Stomach smooth muscle (tissue), 2 donors: ENCODE data around the gene CTNNA2.
A peak's percentile ranks its signal among the peaks of the same experiment; 100 is the strongest.

Experiments used
- H3K27ac ChIP-seq: one replicate; pipeline ENCODE4 v1.7.0; 2013; ENCODE audit warnings: mild to moderate bottlenecking, low read length, inconsistent platforms
- H3K27me3 ChIP-seq, 2 donors: one replicate each; pipeline ENCODE4 v1.7.0; 2013; ENCODE audit warnings: low read length in 2 of 2; ENCODE audit not compliant: insufficient read depth in 2 of 2, control insufficient read depth in 1 of 2
- H3K36me3 ChIP-seq, 2 donors: one replicate each; pipeline ENCODE4 v1.7.0; 2013; ENCODE audit warnings: low read length in 2 of 2; ENCODE audit not compliant: control insufficient read depth in 2 of 2, insufficient read depth in 2 of 2
- H3K4me1 ChIP-seq: one replicate; pipeline ENCODE4 v1.7.0; 2013; ENCODE audit warnings: low read length; ENCODE audit not compliant: control insufficient read depth, insufficient read depth
- H3K4me3 ChIP-seq, 2 donors: one replicate each; pipeline ENCODE4 v1.7.0; 2013; ENCODE audit warnings: low read length in 2 of 2
- H3K9ac ChIP-seq, 2 donors: one replicate each; pipeline ENCODE4 v1.7.0; 2013; ENCODE audit warnings: low read length in 2 of 2, mild to moderate bottlenecking in 1 of 2
- H3K9me3 ChIP-seq, 2 donors: one replicate each; pipeline ENCODE4 v1.7.0; 2013; ENCODE audit warnings: low read length in 2 of 2; ENCODE audit not compliant: control insufficient read depth in 2 of 2
- donor health status: healthy.
- donor health status: Pancreatic carcinoma.

CTNNA2 gene

DNA sequence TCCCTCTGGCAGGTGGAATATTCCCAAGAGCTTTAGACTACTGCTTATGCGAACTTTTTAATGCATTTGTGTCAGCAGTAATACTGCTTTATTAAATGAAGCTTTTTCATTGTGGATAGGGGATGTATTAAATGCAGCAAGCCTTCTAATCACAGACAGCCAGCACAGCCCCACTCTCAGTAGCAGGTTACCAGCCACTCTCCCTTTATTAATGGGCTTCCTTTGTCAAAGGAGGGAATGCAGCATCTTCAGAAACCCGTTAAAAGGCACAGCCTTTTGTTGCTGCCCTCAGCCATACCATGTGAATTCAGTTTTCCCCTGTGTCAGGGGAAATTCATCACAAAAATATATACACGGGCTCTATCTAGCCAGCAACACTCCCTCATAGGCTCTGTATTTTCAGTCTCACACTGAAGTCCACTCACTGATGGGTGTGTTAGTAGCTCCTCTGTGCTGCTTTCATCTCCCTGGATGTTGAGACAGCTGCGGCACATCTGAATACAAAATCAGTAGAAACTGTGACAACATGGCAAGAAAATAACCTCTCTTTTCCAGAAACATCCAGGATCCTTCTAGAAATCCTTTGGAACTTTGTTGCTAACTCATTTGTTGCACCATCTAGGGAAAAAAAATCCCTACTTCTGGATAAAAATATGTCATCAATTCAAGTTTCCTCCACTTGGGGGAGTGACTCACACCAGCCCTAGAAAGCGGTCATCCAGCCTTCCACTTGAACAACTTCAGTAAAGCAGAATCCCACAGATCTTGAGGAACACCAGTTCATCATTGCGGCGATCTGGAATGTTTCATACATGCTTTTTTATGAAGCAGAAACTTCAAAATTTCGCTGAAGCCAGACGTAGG is 743.3 kb downstream of the CTNNA2 start:
- Histone ChIP-seq H3K4me1 (no peaks in the 10 kb centered on the region), H3K9me3 (no peaks in the 10 kb centered on the region), H3K27me3 (peaks cover 0 to 2% of the 10 kb centered on the region in 2 donors), H3K27ac (no peak overlapping the region), H3K4me3 (no peak overlapping the region), H3K9ac (no peak overlapping the region), H3K36me3 (no peaks in the 10 kb centered on the region)

DNA sequence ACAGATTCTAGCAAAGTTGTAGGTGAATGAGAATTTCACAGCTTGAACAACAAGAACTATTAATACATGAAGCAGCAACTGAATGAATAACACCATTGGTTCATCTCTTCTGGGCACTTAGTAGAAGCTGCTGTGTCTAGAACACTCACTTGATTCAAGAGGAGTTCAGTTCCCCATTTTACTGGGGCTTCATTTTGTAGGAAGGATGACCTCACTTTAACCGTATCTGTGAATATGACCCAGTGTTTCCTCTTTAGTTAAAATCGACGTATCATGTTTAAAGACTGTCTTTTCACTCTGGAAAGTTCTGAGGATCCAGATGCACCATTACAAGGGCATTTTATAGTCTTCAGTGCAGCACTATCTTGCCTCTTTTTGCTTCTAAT is 743.9 kb downstream of the CTNNA2 start:
- no peak overlapping the region for H3K9ac ChIP-seq
- no peaks in the 10 kb centered on the region for H3K36me3 ChIP-seq
- H3K27me3 ChIP-seq: peaks cover 0 to 2% of the 10 kb centered on the region in 2 donors
- H3K4me3 ChIP-seq: no peak overlapping the region
- H3K27ac ChIP-seq: no peak overlapping the region
- H3K9me3 ChIP-seq: no peaks in the 10 kb centered on the region
- no peaks in the 10 kb centered on the region for H3K4me1 ChIP-seq

GRCh38 chr2:80257450-80257849 is 744.6 kb downstream of the CTNNA2 start:
- H3K27me3 ChIP-seq: peaks cover 0 to 2% of the 10 kb centered on the region in 2 donors
- H3K9ac ChIP-seq: no peak overlapping the region
- no peak overlapping the region for H3K4me3 ChIP-seq
- H3K36me3 ChIP-seq: no peaks in the 10 kb centered on the region
- no peak overlapping the region for H3K27ac ChIP-seq
- no peaks in the 10 kb centered on the region for H3K9me3 ChIP-seq
- no peaks in the 10 kb centered on the region for H3K4me1 ChIP-seq

DNA sequence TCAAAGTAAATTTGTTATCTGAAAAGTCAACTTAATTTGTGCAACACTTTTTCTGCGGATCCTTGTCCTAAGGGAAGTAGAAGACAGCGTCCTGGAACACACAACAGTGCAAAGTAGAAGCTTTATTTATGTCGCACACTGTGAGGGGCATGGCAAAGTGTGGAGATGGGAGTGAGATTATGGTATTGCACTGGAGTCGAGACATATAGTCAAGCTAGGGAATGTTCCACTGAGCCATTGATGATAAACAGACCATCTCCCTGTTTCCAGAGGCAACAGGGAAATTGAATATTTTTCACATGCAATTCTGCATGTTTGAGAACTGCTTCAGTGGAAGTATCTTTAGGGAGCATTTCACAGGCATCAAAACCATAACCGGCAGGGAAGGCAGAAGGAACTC is 745.5 kb downstream of the CTNNA2 start:
- H3K36me3 ChIP-seq: no peaks in the 10 kb centered on the region
- H3K27me3 ChIP-seq: peaks cover 0 to 2% of the 10 kb centered on the region in 2 donors
- H3K9ac ChIP-seq: no peak overlapping the region
- H3K4me1 ChIP-seq: no peaks in the 10 kb centered on the region
- H3K9me3 ChIP-seq: no peaks in the 10 kb centered on the region
- no peak overlapping the region for H3K27ac ChIP-seq
- H3K4me3 ChIP-seq: no peak overlapping the region

DNA sequence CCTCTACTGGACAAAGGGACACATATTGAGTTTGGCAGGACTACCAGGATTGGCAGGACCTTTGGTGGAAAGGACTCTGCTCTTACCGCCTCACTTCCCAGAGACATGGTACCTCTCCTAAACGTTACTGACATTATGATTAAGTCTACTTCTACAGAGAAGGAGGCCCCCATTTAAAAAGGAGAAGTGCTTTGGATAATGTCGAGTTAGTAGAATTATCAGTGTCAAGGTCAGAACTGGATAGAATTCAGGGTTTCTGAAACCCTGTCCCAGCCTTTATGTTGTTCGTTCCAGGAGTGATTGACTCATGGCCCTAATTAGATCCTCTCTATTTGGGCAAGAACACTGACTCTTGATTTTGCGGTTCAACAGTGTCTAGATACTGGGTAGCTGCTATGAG is 745.9 kb downstream of the CTNNA2 start:
- Histone ChIP-seq H3K36me3 (no peaks in the 10 kb centered on the region), H3K9me3 (no peaks in the 10 kb centered on the region), H3K27ac (no peak overlapping the region), H3K4me1 (no peaks in the 10 kb centered on the region), H3K27me3 (peaks cover 0 to 2% of the 10 kb centered on the region in 2 donors), H3K9ac (no peak overlapping the region), H3K4me3 (no peak overlapping the region)

DNA sequence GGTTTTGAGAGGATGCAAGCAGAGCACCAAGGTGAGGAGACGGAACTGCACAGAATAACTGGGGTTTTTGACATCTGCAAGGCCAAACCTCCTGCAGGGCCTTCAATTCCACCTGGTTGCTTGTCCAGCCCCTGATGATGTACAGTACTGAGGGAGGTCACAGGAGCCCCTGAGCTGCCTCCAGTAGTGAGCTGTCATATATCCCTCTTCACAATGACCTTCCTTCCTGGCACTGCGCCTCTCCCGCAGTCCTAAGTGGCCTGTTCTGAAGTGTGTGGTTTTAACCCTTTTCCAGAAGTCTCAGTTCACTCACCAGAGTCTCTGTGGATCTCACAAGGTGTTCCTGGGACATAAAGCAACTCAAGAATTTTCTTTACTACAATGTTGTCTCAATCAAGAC is 746.4 kb downstream of the CTNNA2 start:
- H3K4me3 ChIP-seq: no peak overlapping the region
- H3K36me3 ChIP-seq: no peaks in the 10 kb centered on the region
- H3K9me3 ChIP-seq: no peaks in the 10 kb centered on the region
- no peak overlapping the region for H3K9ac ChIP-seq
- H3K27ac ChIP-seq: no peak overlapping the region
- H3K27me3 ChIP-seq: peaks cover 0 to 2% of the 10 kb centered on the region in 2 donors
- H3K4me1 ChIP-seq: no peaks in the 10 kb centered on the region

DNA sequence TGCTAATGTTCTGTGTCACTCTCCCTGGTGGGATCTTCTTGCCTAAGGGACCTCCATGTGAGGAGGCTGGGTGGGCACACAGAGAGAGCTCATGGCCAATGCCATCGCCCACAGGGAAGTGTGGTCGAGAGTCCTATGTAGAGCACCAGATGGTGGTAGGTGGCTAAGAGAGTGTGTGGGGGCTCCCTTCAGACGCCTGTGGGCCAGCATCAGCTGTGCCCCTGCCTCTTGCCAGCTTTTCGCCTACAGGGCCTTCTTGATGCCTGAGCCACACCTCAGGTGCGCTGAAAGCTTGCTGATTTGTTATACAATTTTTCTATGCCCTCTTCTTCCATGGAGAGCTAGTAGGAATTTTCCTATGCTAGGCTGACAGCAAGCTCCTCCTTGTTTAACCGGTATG is 753.4 kb downstream of the CTNNA2 start:
- no peak overlapping the region for H3K9ac ChIP-seq

DNA sequence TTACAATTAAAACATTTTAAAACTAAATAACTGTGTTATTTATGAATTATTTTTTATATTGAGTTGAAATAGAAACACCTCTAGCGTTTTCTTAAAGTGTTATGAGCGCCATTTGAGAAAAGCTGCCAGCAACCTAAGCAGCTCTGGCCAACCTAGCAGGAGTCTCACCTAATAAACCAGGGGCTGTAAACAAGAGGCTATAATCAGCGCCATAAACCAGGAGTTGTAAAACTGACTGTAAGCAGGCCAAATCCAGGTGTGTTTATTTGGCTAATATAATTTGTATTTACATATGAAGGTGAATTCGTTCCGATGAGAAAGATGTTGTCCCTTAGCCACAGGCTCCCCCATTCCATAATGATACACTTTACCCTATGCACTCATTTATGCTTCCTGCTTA is 757.0 kb downstream of the CTNNA2 start:
- Histone ChIP-seq H3K36me3 (no peaks in the 10 kb centered on the region), H3K27ac (no peak overlapping the region)

More for the DNA sequence above, 753.4 kb downstream of the CTNNA2 start:
- Histone ChIP-seq H3K4me1 (no peaks in the 10 kb centered on the region), H3K4me3 (no peak overlapping the region), H3K36me3 (no peaks in the 10 kb centered on the region), H3K9me3 (no peaks in the 10 kb centered on the region), H3K27ac (no peak overlapping the region), H3K27me3 (no peaks in the 10 kb centered on the region)

GRCh38 chr2:80280598-80280997 is 767.7 kb downstream of the CTNNA2 start:
- H3K27ac ChIP-seq: no peak overlapping the region
- no peak overlapping the region for H3K9ac ChIP-seq
- no peaks in the 10 kb centered on the region for H3K4me1 ChIP-seq
- H3K9me3 ChIP-seq: no peaks in the 10 kb centered on the region
- no peaks in the 10 kb centered on the region for H3K36me3 ChIP-seq
- H3K27me3 ChIP-seq: no peaks in the 10 kb centered on the region
- H3K4me3 ChIP-seq: no peak overlapping the region

More for the DNA sequence above, 757.0 kb downstream of the CTNNA2 start:
- no peaks in the 10 kb centered on the region for H3K27me3 ChIP-seq
- H3K4me1 ChIP-seq: no peaks in the 10 kb centered on the region
- no peaks in the 10 kb centered on the region for H3K9me3 ChIP-seq
- no peak overlapping the region for H3K4me3 ChIP-seq
- no peak overlapping the region for H3K9ac ChIP-seq

GRCh38 chr2:80281049-80281448 is 768.2 kb downstream of the CTNNA2 start:
- Histone ChIP-seq H3K4me1 (no peaks in the 10 kb centered on the region), H3K9ac (no peak overlapping the region), H3K4me3 (no peak overlapping the region), H3K27ac (no peak overlapping the region), H3K9me3 (no peaks in the 10 kb centered on the region), H3K27me3 (no peaks in the 10 kb centered on the region), H3K36me3 (no peaks in the 10 kb centered on the region)

DNA sequence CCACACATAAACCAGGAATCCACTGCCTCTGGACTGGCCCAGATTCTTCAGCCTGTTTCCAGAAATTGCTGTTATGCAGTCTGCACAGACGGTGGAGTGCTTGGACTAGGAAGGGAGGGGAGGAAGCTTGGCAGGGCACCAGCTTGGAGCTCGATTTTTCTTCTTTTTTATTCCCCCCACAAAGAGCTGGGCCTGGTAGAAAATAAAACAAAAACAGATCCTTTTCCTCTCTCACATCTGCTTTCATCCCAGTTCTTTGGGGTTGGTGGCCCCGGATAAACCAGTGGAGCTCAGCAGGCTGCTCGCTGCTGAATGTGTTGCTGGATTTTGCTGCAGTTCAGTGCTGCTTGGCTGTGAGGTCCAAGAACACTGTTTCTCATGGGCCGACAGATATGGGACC is 775.7 kb downstream of the CTNNA2 start:
- H3K36me3 ChIP-seq: no peaks in the 10 kb centered on the region
- H3K4me3 ChIP-seq: peak overlapping the region in 1 of 2 donors; percentile 24
- H3K27me3 ChIP-seq: no peaks in the 10 kb centered on the region
- peaks cover 12% of the 10 kb centered on the region for H3K4me1 ChIP-seq
- H3K9me3 ChIP-seq: no peaks in the 10 kb centered on the region
- no peak overlapping the region for H3K27ac ChIP-seq
- H3K9ac ChIP-seq: no peak overlapping the region
